K562 (cell line): ENCODE results near the gene MMP24. TPM values are rescaled to one million over a fixed set of nuclear protein-coding genes. Genes with fewer than 3 reads are reported as not detected.

Source experiments
- ARHGAP35 ChIP-seq: fragments of 450-650 bp; IDR thresholded peaks from 2 replicates; pipeline ENCODE4 v1.6.1; 2018; ENCODE audit not compliant: partially characterized antibody
- CCNT2 ChIP-seq: IDR thresholded peaks from 2 replicates; pipeline ENCODE4 v1.6.1; 2011; ENCODE audit warnings: borderline replicate concordance, low read depth, mild to moderate bottlenecking, moderate library complexity, mixed read lengths, low read length; ENCODE audit not compliant: insufficient read length; ENCODE audit errors: extremely low read depth
- FUS ChIP-seq: fragments of 200-400 bp; formaldehyde crosslinking; optimal IDR thresholded peaks from 2 replicates; pipeline ENCODE3; 2017; ENCODE audit warnings: low read depth, low read length
- NEUROD1 ChIP-seq: fragments of 150-350 bp; IDR thresholded peaks from 2 replicates; pipeline ENCODE4 v1.6.1; 2014; ENCODE audit warnings: borderline replicate concordance, low read length, low read depth; ENCODE audit not compliant: partially characterized antibody
- NR3C1 ChIP-seq: sonication (generic); formaldehyde crosslinking; IDR thresholded peaks from 2 replicates; pipeline ENCODE4 v1.8.1; 2022; ENCODE audit warnings: missing genetic modification reagents
- POLR2A ChIP-seq: fragments of 450-650 bp; conservative IDR thresholded peaks from 2 replicates; pipeline ENCODE4 v1.6.1; 2016
- POLR2AphosphoS5 ChIP-seq: IDR thresholded peaks from 2 replicates; pipeline ENCODE4 v1.6.1; 2011; ENCODE audit warnings: mild to moderate bottlenecking, low read depth, low read length, moderate library complexity; ENCODE audit not compliant: control insufficient read depth, insufficient read depth
- SMC3 ChIP-seq: conservative IDR thresholded peaks from 2 replicates; pipeline ENCODE4 v1.6.1; 2011; ENCODE audit warnings: low read depth, low read length, improper control_type of control experiment; ENCODE audit not compliant: insufficient read depth
- SRSF1 ChIP-seq: fragments of 200-400 bp; formaldehyde crosslinking; IDR thresholded peaks from 2 replicates; pipeline ENCODE4 v1.6.1; 2017; ENCODE audit warnings: mild to moderate bottlenecking, low read depth, low read length, moderate library complexity
- TBP ChIP-seq: optimal IDR thresholded peaks from 2 replicates; pipeline ENCODE3; 2011; ENCODE audit warnings: low read depth, low read length, improper control_type of control experiment
- polyA plus RNA-seq, 8 experiments: library from polyadenylated mRNA; depleted of rRNA in 4 of 8; stranded (reverse) in 5 of 8; unstranded in 3 of 8; fragments of >200 nt; fragmentation: Nextera tagmentation in 2 of 8; fragmentation: Illumina TruSeq in 1 of 8; extraction: Ambion mirVana in 2 of 8; extraction: Trizol in 1 of 8; gene quantifications; 2 replicates each; pipeline versions ENCODE4 v1.2.1 to v1.2.3, GENCODE V29; 2011 to 2014; ENCODE audit warnings: inconsistent platforms in 1 of 8, missing spikeins in 1 of 8
- total RNA-seq, 7 experiments: library from RNA; depleted of rRNA in 6 of 7; stranded (reverse); fragments of >200 nt in 6 of 7; fragmentation: Illumina TruSeq in 2 of 7; extraction: Trizol in 2 of 7; gene quantifications; 2 replicates each; pipeline versions ENCODE4 v1.2.1 to v1.2.3, GENCODE V29; 2011 to 2021; ENCODE audit warnings: low replicate concordance in 1 of 7
- TF ChIP-seq, protein P1 (sequence below), 3 experiments: IDR thresholded peaks in 2 of 3; conservative IDR thresholded peaks in 1 of 3; 2 replicates each; pipeline ENCODE4 v1.5.1; 2011 to 2012; ENCODE audit warnings: low read length in 3 of 3, mild to moderate bottlenecking in 3 of 3, control low read depth in 2 of 3, improper control_type of control experiment in 1 of 3, inconsistent platforms in 1 of 3, low read depth in 1 of 3, mixed read lengths in 1 of 3, moderate library complexity in 1 of 3; ENCODE audit not compliant: insufficient read depth in 2 of 3
- TF ChIP-seq, protein P2 (sequence below): fragments of 250-450 bp; sonication (Bioruptor Pico); IDR thresholded peaks from 2 replicates; pipeline ENCODE4 v1.5.0; 2021; ENCODE audit warnings: mild to moderate bottlenecking, moderate library complexity
- TF ChIP-seq, protein P3 (sequence below), 2 experiments: fragments of 450-650 bp; IDR thresholded peaks; 2 replicates each; pipeline ENCODE4 v1.6.1; 2016; ENCODE audit warnings: mild to moderate bottlenecking in 2 of 2, borderline replicate concordance in 1 of 2, low read depth in 1 of 2, moderate library complexity in 1 of 2

MMP24 gene
- total and polyA plus RNA-seq, 9 of the 15 experiments (the other 6 are each of a cell fraction or from before 2014, with no cell fraction given) = 0.03 to 0.07 (median 0.03) TPM; not detected in 6

DNA sequence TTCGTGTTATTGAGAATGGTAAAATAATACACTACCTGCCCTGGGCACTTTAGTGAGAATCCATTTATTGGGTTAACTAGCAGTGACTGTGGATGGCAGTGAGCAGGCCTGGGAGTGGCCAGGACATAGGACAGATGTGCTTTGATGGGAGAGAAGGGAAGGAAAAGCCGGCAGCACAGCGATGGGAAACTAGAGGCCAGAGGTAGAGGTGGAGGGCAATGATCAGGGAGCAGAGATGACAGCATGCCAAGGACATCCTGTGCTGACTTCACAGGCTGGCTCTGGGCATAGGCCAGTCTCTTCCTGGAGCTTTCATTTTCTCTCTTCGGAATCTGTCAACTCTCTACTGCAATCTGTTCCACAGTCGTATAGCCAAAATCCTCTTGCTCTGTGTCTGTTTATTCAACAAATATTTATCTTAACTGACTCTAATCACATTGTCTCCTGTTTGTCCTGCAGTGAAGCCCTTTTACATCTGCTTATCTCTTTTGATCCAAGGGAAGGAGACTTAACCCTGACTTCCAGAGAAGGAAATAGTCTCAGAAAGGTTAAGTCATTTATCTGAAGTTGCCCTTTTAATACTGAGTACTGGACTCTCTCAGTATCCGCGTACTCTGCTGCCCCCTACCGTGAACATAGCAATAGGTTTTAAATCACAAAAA, 18.4 kb upstream of the MMP24 start (continued):
- TF ChIP-seq, protein P1, sequence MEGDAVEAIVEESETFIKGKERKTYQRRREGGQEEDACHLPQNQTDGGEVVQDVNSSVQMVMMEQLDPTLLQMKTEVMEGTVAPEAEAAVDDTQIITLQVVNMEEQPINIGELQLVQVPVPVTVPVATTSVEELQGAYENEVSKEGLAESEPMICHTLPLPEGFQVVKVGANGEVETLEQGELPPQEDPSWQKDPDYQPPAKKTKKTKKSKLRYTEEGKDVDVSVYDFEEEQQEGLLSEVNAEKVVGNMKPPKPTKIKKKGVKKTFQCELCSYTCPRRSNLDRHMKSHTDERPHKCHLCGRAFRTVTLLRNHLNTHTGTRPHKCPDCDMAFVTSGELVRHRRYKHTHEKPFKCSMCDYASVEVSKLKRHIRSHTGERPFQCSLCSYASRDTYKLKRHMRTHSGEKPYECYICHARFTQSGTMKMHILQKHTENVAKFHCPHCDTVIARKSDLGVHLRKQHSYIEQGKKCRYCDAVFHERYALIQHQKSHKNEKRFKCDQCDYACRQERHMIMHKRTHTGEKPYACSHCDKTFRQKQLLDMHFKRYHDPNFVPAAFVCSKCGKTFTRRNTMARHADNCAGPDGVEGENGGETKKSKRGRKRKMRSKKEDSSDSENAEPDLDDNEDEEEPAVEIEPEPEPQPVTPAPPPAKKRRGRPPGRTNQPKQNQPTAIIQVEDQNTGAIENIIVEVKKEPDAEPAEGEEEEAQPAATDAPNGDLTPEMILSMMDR (IDR thresholded peaks at IDR 0.05 in 2 of 3, conservative IDR thresholded peaks at IDR 0.05 in 1 of 3; ENCODE audit: insufficient read depth in 2 of 3, low read depth in 1 of 3, low read length in 3 of 3) = peak; percentile 78 to 95 (median 79)
- no peak for TF ChIP-seq POLR2A
- peak; percentile 96 for TF ChIP-seq SMC3
- TF ChIP-seq NR3C1 (CRISPR knock-in tag) = no peak
- no peak for TF ChIP-seq NEUROD1
- no peak for TF ChIP-seq POLR2AphosphoS5
- TF ChIP-seq TBP = peak; percentile 21
- TF ChIP-seq, protein P2, sequence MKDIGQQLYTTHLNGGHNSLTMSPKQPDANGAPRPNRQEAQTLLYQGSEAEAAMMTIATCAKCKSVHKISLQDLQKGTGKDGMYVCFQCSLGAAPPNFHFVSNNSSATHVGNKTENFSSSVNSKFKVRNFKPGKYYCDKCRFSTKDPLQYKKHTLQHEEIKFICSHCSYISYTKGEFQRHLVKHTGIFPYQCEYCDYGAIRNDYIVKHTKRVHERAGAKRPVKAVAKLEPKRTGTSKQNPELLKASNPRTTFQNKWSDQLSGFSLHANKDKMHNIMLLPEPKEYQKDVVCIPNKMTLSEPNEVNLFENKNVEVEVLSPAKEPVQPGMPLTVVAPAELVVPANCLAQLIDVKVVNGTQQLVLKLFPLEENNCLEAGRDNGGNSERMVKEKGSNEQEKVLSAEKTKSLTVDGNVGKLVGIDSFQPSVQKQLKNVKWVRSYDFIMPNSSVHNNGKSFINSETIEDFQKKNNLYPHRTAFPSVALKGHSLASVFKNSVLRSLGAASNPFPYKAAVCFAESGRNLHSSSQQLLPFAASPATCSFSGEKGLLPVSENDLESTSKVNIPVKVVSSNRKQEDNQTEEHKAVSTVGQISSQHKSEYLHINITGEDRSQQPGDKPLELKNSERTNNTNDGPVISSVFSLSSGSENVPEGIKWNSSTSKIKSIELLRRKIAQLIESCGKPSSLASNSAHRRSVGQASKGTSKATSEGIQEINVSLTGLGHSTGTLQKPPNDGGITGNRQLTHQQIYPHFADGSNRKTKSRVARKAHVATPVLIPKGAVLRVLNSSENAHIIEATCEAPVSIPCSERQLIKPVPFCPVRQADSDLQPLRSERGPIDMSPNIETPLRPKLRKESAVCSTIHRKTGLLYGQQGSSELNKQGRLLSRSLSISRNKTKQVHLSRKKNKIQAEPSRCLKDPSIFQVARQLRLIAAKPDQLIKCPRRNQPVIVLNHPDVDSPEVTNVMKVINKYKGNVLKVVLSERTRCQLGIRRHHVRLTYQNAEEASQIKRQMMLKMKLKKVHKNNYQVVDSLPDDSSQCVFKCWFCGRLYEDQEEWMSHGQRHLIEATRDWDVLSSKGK = no peak
- no peak for TF ChIP-seq SRSF1
- TF ChIP-seq FUS = no peak
- TF ChIP-seq CCNT2 = peak; percentile 44
- TF ChIP-seq, protein P3, sequence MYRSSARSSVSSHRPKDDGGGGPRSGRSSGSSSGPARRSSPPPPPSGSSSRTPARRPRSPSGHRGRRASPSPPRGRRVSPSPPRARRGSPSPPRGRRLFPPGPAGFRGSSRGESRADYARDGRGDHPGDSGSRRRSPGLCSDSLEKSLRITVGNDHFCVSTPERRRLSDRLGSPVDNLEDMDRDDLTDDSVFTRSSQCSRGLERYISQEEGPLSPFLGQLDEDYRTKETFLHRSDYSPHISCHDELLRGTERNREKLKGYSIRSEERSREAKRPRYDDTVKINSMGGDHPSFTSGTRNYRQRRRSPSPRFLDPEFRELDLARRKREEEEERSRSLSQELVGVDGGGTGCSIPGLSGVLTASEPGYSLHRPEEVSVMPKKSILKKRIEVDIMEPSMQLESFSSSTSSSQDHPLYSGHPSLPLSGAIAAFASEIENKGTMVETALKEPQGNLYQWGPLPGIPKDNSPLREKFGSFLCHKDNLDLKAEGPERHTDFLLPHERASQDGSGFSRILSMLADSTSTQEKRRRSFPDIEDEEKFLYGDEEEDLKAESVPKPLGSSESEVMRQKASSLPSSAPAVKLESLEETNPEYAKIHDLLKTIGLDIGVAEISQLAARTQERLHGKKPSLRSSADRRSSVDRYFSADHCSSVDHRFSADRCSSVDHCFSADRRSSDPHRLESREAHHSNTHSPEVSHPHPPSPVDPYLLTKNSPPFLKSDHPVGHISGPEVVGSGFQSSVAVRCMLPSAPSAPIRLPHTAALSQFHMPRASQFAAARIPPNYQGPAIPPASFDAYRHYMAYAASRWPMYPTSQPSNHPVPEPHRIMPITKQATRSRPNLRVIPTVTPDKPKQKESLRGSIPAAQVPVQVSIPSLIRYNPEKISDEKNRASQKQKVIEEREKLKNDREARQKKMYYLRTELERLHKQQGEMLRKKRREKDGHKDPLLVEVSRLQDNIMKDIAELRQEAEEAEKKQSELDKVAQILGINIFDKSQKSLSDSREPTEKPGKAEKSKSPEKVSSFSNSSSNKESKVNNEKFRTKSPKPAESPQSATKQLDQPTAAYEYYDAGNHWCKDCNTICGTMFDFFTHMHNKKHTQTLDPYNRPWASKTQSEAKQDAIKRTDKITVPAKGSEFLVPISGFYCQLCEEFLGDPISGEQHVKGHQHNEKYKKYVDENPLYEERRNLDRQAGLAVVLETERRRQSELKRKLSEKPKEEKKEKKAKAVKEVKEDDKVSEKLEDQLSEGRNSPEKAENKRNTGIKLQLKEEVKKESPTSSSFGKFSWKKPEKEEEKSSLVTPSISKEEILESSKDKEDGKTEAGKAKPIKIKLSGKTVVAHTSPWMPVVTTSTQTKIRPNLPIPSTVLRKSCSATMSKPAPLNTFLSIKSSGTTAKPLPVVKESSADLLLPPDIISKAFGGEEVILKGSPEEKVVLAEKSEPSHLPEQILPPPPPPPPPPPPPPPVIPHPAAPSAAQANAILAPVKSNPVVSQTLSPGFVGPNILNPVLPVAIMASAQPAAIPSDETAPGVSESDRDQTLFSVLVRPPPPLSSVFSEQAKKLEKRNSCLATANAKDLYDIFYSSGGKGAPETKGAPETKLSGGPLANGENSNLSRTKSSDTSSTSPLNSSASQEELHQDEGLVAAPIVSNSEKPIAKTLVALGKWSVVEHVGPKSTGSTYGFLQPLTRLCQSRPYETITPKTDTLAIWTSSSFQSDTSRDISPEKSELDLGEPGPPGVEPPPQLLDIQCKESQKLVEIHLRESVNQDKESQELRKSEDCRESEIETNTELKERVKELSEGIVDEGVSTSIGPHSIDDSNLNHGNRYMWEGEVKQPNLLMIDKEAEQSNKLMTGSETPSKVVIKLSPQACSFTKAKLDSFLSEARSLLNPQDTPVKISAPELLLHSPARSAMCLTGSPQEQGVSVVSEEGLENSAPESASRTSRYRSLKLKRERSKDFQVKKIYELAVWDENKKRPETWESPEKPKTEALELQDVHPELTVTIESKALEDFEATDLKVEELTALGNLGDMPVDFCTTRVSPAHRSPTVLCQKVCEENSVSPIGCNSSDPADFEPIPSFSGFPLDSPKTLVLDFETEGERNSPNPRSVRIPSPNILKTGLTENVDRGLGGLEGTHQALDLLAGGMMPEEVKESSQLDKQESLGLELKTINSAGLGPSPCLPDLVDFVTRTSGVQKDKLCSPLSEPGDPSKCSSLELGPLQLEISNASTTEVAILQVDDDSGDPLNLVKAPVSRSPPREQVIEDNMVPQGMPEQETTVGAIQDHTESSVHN (IDR thresholded peaks at IDR 0.05; ENCODE audit: borderline replicate concordance in 1 of 2, low read depth in 1 of 2) = no peak
- no peak for TF ChIP-seq ARHGAP35
